Epidermal melanocyte (primary cell): ENCODE results near the gene ABCA4.

Experiments
- DNase-seq: peaks from one replicate; pipeline ENCODE4 v3.0.0; 2011; ENCODE audit warnings: low spot score; ENCODE audit not compliant: insufficient read length

ABCA4 gene

DNA sequence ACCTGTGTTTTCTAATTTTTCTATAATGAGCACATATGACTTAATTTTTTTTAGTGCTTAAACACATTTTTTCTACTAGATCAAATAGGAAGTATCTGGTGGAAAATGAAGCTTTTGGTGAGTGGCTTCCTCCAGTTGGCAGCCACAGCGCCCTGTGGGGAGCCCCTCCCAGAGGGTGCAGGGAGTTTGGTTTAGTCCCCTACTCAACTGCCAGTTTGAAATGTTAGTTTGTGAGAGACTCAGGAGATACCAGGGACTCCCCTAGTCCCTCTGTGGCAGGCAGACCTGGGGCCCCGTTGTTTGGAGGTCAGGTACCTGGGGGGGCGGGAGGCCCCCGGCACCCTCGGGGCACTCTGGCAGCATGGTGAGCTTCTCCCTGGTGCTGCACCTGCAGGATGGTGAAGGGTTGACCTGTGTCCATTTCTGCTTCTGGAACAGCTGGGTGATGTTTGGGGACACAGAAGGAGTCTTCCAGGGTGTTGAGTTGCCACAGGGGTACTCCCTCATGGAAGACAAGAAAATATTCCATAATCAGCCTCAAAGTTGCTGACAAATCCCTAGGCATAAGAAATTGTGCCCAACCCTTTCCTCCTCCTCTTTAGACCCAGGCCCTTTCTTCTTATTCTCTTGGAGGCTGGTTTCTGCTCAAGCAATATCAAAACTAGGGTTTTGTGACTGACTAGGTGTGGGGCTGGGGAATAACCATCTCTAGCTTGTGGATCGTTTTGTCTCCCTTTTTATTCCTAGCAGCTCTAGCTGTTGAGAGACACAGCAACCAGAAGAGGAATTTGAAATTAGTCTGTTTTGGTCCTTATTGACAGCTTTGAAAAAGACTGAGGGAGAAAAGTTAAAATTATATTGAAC is 91.6 kb downstream of the ABCA4 start:
- no peak for DNase-seq

GRCh38 chr1:94027721-94028515 is 93.0 kb downstream of the ABCA4 start:
- no peak for DNase-seq

- DNase-seq: no peak
Observed at GRCh38 chr1:94026619-94027380, 94.1 kb downstream of the ABCA4 start.

DNA sequence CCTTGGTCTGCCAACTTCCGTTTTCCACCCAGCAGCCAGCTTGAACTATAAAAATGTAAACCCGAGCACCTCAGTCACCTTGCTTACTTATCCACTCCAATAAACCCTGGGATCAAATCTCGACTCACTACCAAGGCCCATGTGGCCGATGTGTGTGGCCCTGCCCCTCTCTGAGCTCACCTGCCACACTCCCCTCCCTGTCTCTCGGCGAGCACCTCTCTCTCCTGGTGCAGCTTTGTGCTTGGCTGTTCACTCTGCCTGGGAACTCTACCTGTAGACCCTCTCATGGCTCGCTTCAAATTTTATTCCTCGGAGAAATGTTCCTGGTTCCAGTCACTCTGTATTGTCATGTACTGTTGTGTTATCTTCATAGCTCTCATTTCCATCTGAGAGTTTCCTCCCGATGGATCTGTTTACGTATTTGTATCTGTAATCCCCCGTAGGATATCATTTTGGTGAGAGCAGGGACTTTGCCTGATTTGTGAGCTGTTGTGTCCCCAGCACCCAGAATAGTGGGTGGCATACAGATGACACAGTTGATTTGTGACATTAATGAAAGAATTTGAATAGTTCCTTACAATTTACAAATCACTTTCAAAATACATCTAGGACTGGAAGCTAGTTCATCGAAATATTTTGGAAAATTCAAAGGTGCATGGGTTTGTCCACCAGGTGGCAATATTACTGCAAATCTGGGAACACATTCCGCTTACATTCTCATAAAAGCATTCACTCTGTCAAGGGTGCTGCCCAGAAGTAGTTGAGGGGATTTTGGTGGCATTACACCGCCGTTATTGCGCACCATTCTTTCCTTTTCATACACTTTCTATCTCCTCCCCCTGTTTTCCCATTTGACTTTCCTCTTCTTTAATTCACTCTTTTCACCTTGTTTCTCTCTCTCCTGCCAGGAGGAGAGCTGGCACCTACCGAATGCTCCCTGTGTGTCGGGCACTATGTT is 95.3 kb downstream of the ABCA4 start:
- peak; percentile 85 for DNase-seq

DNA sequence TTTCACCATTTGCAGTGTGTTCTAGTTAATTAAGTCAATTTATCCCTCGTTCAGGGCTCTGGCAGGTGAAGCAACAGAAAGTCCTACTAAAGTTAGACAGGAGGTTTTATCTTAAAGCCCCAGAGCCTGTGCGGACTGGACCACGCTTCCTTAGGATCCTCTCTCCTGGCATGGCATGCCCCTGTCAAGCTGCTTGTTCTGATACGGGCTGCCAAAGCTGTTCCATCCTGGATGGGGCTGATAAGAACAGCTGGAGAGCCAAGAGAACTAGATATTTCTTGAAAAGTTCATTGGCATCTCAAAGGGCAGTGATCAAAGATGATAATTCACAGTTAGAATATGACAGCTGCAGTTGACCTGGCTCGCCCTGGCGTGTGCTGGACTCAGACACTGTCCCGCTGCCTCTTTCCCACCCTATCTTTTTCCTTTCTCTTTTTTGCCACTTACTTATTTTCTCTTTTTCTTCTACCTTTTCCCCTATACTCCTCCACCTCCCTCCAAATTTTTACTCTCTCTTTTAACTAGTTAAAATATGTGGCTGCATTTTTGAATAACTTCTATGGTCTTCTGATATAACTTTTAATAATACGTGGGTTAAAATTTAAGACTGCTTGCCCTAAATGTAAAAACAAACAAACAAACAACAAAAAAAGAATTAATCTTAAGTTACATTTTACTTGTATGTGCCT is 96.7 kb downstream of the ABCA4 start:
- DNase-seq: no peak

GRCh38 chr1:94022471-94023189 is 98.3 kb downstream of the ABCA4 start:
- DNase-seq: no peak

DNA sequence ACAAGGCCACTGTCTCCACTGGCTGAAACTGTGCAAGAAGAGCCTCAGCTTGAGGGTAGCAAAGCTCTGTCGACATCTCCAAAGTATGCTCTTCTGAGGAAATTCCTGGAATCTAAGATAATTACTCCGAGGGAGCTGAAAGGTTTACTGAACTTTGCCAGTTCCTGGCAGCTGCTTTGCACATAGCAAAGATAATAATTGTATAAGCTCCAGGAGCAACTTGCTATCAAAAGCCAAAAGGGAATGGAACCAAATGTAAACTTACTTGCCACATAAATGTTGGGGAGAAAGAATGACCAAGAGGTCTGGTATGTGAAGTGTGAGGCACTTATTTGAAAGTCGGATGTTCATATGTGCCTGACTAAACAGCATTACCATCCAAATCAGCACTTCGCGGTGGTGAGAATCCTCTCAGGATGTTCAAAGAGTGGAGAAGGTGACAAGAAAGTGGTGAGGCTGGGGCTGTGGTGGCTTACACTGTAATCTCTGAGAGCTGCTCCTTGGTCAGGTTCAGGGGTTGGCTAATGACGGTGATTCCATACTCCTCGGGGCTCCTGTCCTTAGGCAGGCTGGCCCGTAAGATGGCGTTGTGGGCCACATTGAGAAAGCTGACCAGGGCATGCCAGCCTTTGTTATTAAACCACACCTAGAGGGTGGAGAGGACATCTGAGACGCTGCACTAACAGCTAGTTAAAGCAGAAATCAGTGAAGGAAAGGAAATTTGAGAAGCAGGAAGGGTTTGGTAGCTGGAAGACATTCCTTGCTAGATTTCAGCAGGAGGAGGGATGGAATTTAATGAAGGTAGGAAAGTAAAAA is 100.0 kb downstream of the ABCA4 start:
- DNase-seq: no peak

DNA sequence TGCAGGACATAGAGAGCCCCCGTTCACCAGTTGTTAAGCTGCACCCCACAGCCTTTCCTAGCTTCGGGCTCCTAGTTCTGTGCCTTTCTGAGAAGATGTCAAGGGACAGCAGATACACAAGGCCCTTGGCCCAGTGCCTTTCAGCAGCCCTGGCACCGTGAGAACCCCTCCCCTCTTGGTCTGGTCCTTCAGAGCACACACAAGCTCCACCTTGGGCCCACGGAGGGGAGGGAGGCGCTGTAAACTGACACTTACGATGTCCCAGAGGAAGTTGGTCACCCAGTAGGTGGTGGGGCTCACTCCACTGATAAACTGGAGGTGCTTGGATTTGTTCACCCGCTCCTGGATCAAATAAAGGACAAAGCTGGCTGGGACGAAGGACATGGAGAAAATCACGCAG is 101.6 kb downstream of the ABCA4 start:
- no peak for DNase-seq

DNA sequence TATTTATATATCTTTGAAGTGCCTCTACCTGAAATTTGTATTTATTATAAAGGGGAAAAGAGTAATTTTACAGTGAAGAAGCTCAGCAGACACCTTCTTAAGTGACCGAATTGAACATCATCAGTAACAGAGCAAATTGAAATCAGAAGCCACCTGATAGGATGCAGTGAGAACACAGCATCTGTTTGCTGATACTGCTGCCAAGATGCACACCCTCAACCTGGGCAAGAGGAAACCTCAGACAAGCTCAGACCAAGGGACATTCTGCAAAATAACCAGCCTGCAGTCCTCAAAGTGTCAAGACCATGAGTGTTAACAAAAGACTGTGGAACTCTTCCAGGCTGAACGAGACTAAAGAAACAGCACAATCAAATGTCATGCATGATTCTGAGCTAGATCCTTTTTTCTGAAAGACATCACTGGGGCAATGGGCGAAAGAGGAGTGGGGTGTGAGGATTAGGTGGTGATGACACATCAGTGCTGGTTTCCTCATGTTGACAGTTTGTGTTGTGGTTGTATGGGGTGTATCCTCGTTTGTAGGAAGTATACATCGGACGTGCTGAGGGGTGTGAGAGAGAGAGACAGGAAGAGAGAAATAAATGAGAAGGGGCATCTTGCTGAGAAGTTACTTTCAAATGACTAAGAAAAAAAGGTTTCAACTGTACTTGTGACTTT is 103.7 kb downstream of the ABCA4 start:
- no peak for DNase-seq

DNA sequence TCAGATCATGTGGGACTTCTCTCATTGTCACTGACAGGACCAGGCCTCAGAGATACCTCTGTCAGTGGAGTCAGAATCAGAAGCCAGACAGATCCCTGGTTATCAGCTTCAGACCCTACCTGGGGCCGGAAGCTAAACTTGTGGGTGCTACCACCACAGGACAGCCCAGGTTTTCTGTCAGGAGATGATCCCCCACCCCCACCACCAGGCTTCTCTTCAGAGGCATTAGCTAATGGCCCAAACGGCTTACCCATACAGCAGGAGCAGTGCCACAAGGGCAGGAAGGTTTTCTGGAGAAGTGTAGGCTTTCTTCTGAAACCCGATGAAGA is 105.5 kb downstream of the ABCA4 start:
- no peak for DNase-seq

GRCh38 chr1:94014635-94015488 is 106.1 kb downstream of the ABCA4 start:
- DNase-seq: no peak

- no peak for DNase-seq
Observed at GRCh38 chr1:94014087-94014486, 106.9 kb downstream of the ABCA4 start.

DNA sequence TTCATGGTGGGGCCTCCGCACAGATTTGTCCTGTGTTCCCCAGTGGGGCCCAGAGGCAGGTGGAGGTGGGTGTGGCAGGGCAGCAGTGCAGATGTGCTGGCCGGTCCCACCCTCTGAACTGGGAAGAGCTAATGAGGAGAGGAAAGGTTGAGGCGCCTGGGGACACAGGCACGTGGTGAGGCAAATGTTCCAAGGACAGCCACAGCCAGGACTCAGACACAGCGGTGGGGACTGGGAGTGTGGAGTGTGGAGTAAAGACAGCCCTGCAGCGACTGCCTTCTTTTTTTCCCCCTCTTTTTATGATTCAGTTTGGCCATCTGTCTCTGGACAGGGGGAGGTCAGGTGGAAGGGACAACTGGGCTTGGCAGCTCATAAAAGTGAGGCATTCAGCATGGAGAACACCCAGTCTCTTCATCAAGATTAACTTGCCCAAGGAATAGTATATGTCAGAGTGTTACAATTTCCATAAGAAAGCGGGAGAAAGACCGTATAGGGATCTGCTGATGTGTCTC is 107.5 kb downstream of the ABCA4 start:
- DNase-seq: no peak

DNA sequence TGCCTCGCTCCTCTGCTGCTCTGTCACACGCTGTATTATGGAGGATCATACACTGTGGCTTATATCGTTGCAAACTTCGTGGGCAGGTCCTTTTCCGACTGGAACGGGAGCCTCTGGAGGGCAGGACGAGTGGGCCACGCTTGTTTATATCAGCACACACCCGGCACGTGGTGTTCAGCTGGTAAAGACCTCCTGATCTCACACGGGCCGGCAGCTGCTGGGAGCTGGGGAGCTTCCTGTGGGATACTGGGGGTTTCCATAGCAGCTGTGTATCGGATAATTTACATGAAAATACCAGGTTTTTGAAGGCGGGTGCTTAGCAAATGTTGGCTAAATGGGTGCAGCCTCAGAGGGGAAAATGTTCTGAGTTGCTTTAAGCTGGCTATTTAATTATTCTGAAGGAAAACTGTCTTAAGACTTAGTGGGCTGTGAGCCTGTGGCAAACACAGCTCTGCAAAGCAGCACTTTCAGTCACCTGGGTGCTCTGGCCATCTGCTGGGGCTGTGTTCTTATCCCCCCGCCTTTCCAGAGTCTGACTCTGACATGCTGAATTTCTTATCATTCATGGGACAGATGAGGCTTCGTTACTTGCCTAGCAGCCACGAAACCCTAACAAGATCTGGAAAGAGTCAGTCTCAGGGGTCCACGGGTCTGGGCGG is 108.1 kb downstream of the ABCA4 start:
- DNase-seq: no peak

DNA sequence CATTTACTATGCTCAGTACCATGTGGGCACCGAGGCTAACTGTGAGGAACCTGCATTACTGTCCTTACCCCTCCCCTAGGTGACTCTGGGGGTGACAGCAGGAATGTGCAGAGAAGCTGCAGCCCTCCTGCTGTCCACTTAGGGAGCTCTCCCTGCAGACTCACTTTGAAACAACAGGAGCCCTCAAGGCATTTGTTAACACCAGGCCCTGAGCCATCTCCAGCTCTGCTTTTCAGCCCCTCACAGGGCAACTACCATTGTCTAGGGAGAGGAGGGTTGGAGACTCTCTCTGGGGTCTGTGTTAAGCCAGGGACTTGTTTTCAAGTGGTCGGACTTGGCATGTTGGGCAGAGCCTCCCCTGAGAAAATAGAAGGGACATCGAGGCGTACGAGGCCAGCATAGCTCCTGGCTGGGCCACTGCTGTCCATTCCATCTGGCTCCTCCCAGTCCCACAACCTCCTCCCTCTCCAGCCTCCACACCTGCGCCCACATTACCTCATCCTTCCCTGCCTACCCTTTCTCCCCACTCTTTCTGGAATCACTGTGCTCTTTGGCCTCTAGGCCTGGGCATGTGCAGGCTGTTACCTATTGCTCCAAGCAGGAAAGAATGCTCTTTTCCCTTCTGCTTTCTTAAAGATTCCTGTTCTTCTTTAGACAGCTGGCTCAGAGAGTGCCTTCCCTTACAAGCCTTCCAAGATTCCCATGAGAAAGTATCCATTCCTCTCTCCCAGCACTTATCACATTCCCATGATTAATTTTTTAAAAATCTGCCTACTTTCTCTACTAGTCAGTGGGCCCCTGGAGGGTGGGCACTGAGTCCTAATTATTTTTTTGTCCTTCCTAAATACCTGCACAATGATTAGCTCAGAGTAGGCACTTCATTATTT is 109.0 kb downstream of the ABCA4 start:
- DNase-seq: no peak

DNA sequence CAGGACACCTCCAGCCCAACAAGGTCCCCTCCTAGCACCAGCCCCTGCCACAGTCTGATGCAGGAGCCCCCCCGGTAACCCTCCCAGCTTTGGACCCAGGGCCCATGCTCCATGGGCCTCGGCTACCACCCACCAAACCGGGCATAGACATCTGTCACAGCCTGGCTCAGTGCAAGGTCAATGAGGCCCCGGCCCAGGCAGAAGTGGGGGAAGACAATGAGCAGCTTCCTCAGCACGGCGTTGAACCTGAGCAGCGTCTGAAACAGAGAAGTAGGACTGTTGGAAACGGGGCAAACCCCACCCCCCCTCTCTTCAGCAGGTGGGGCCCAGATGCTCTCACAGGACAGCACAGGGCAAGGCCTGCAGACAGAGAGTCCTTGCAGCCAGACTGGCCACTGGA is 109.8 kb downstream of the ABCA4 start:
- no peak for DNase-seq
